Keratinocyte (primary cell): ENCODE measurements around the gene ADAMTS13. TPM values are rescaled to one million over a fixed set of nuclear protein-coding genes. Genes with fewer than 3 reads are reported as not detected.

Experiments used
- DNase-seq: peaks from one replicate; pipeline ENCODE4 v3.0.0-alpha.2; 2011; ENCODE audit warnings: low read depth, missing footprints, low spot score
- FAIRE-seq: peaks from 2 replicates; lab custom pipeline; 2011; peaks lifted over from hg19 to GRCh38; lab: Jason Lieb, UNC
- H2AFZ ChIP-seq: 2 replicates; pipeline ENCODE4 v1.6.0; 2012; ENCODE audit warnings: low read length, control low read depth, inconsistent platforms; ENCODE audit not compliant: control insufficient read depth
- H3K27ac ChIP-seq: 2 replicates; pipeline ENCODE4 v1.5.1; 2011; ENCODE audit warnings: low read length; ENCODE audit not compliant: control insufficient read depth, insufficient read depth
- H3K27me3 ChIP-seq: 3 replicates; pipeline ENCODE4 v1.6.0; 2011; ENCODE audit warnings: low read length; ENCODE audit not compliant: control insufficient read depth, insufficient read depth; ENCODE audit errors: extremely low read depth
- H3K36me3 ChIP-seq, 2 experiments: 2 replicates in 1 of 2; 3 replicates in 1 of 2; pipeline ENCODE4 v1.5.1; 2011; ENCODE audit warnings: low read length in 2 of 2, mild to moderate bottlenecking in 1 of 2; ENCODE audit not compliant: control insufficient read depth in 2 of 2, insufficient read depth in 2 of 2; ENCODE audit errors: extremely low read depth in 1 of 2
- H3K4me1 ChIP-seq: 3 replicates; pipeline ENCODE4 v1.5.1; 2011; ENCODE audit warnings: low read length; ENCODE audit not compliant: control insufficient read depth, insufficient read depth; ENCODE audit errors: extremely low read depth
- H3K4me2 ChIP-seq: 3 replicates; pipeline ENCODE4 v1.6.0; 2011; ENCODE audit warnings: low read depth, low read length; ENCODE audit not compliant: control insufficient read depth, insufficient read depth; ENCODE audit errors: extremely low read depth
- H3K4me3 ChIP-seq, 3 experiments: fragments of 200-600 bp in 1 of 3; sonication (generic) in 1 of 3; 2 replicates in 2 of 3; 3 replicates in 1 of 3; pipeline ENCODE4 v1.5.1; 2011 to 2016; ENCODE audit warnings: low read length in 3 of 3, mild to moderate bottlenecking in 3 of 3, control low read depth in 2 of 3, inconsistent platforms in 1 of 3, low read depth in 1 of 3, mixed read lengths in 1 of 3, mixed run types in 1 of 3, moderate library complexity in 1 of 3; ENCODE audit not compliant: control insufficient read depth in 2 of 3, insufficient read depth in 2 of 3; ENCODE audit errors: extremely low read depth in 1 of 3
- H3K79me2 ChIP-seq: 2 replicates; pipeline ENCODE4 v1.6.0; 2012; ENCODE audit warnings: low read length; ENCODE audit not compliant: control insufficient read depth, insufficient read depth
- H3K9ac ChIP-seq: 3 replicates; pipeline ENCODE4 v1.6.0; 2011; ENCODE audit warnings: low read length; ENCODE audit not compliant: control insufficient read depth, insufficient read depth; ENCODE audit errors: extremely low read depth
- H3K9me1 ChIP-seq: 3 replicates; pipeline ENCODE4 v1.6.0; 2011; ENCODE audit warnings: low read length; ENCODE audit not compliant: control insufficient read depth, insufficient read depth; ENCODE audit errors: extremely low read depth
- H3K9me3 ChIP-seq: 2 replicates; pipeline ENCODE4 v1.5.1; 2012; ENCODE audit warnings: low read depth, low read length; ENCODE audit not compliant: control insufficient read depth
- H4K20me1 ChIP-seq: 3 replicates; pipeline ENCODE4 v1.6.0; 2011; ENCODE audit warnings: low read length; ENCODE audit not compliant: control insufficient read depth, insufficient read depth; ENCODE audit errors: extremely low read depth
- CTCF ChIP-seq, 3 experiments: IDR thresholded peaks in 1 of 3; conservative IDR thresholded peaks in 1 of 3; optimal IDR thresholded peaks in 1 of 3; 2 replicates in 2 of 3; 3 replicates in 1 of 3; pipeline versions ENCODE3 to v1.5.1; 2011; ENCODE audit warnings: low read length in 3 of 3, mild to moderate bottlenecking in 3 of 3, moderate library complexity in 2 of 3, control low read depth in 1 of 3, inconsistent platforms in 1 of 3; ENCODE audit not compliant: insufficient read depth in 2 of 3; ENCODE audit errors: extremely low read depth in 1 of 3
- EZH2 ChIP-seq: IDR thresholded peaks from one replicate; pipeline ENCODE4 v1.6.1; 2012; ENCODE audit warnings: inconsistent platforms, mild to moderate bottlenecking, low read length, moderate library complexity
- dilution Hi-C: fragments of 300-500 bp; cut with MboI; formaldehyde crosslinking; loops from one replicate; pipeline ENCODE4 v1.7.0; 2020; ENCODE audit warnings: low sequenced_read_pairs; ENCODE audit not compliant: extremely low pct_ligation_motif_present
- polyA plus RNA-seq, 5 experiments: library from polyadenylated mRNA; depleted of rRNA in 3 of 5; stranded (reverse) in 3 of 5; stranded (forward) in 1 of 5; unstranded in 1 of 5; fragments of >200 nt; gene quantifications; 1 replicate in 1 of 5; 2 replicates in 3 of 5; 3 replicates in 1 of 5; pipeline versions ENCODE4 v1.2.1 to v1.2.3, GENCODE V29; 2011 to 2012; ENCODE audit warnings: missing spikeins in 2 of 5, low read depth in 1 of 5, low replicate concordance in 1 of 5

The ADAMTS13 gene
- polyA plus RNA-seq, 1 donor (not counting 4 experiments of a cell fraction or from before 2014, with no cell fraction given) = 1.1 TPM

- TF ChIP-seq CTCF (optimal IDR thresholded peaks at IDR 0.05 in 1 of 3, IDR thresholded peaks at IDR 0.05 in 1 of 3, conservative IDR thresholded peaks at IDR 0.05 in 1 of 3; ENCODE audit: extremely low read depth in 1 of 3, insufficient read depth in 2 of 3, low read length in 3 of 3) (no peak), EZH2 (no peak)
- peaks cover 16% of the 10 kb centered on the region for H3K27me3 ChIP-seq
- H3K27ac ChIP-seq = no peak overlapping the region
- H3K36me3 ChIP-seq = no peaks in the 10 kb centered on the region
- H3K9me3 ChIP-seq = no peaks in the 10 kb centered on the region
- H3K4me2 ChIP-seq = no peak overlapping the region
- no peaks in the 10 kb centered on the region for H4K20me1 ChIP-seq
- peaks cover 7% of the 10 kb centered on the region for H3K4me1 ChIP-seq
- H3K9ac ChIP-seq = no peak overlapping the region
- H2AFZ ChIP-seq = no peak overlapping the region
- FAIRE-seq (no peak), DNase-seq (no peak)
- dilution Hi-C loops = no loop called here
- H3K79me2 ChIP-seq = no peaks in the 10 kb centered on the region
- H3K4me3 ChIP-seq = no peak overlapping the region
- H3K9me1 ChIP-seq = no peaks in the 10 kb centered on the region
Observed at GRCh38 chr9:133445293-133445969, 23.3 kb downstream of the ADAMTS13 start.

GRCh38 chr9:133448487-133448972 lies 26.4 kb downstream of the ADAMTS13 start:
- Histone ChIP-seq H3K4me3 (no peak overlapping the region), H3K36me3 (no peaks in the 10 kb centered on the region), H3K4me1 (peaks cover 3% of the 10 kb centered on the region), H3K9me1 (no peaks in the 10 kb centered on the region), H3K9ac (no peak overlapping the region), H3K27ac (no peak overlapping the region), H4K20me1 (no peaks in the 10 kb centered on the region), H3K27me3 (peaks cover 16% of the 10 kb centered on the region), H2AFZ (no peak overlapping the region), H3K9me3 (no peaks in the 10 kb centered on the region), H3K79me2 (no peaks in the 10 kb centered on the region), H3K4me2 (no peak overlapping the region)
- no peak for FAIRE-seq
- no peak for TF ChIP-seq EZH2
- no peak for TF ChIP-seq CTCF (optimal IDR thresholded peaks at IDR 0.05 in 1 of 3, IDR thresholded peaks at IDR 0.05 in 1 of 3, conservative IDR thresholded peaks at IDR 0.05 in 1 of 3; ENCODE audit: extremely low read depth in 1 of 3, insufficient read depth in 2 of 3, low read length in 3 of 3)
- no peak for DNase-seq
- dilution Hi-C loops = no loop called here
